ENCODE measurements around the gene SLC22A23. TPM values are rescaled to one million over a fixed set of nuclear protein-coding genes. Genes with fewer than 3 reads are reported as not detected.

Gene SLC22A23
- total RNA-seq, 4 donors from 2014 or later: 6.6 to 25.0 (median 14.6) TPM

- intact Hi-C loops (cut with DNase I; ENCODE audit: low total_unique reads): loop anchor here (5.0 kb wide), 2 partner anchors 52 to 117 kb away; no protein-coding TSS in a partner anchor
- H3K27me3 ChIP-seq: no peaks in the 10 kb centered on the region
- no peak overlapping the region for H3K27ac ChIP-seq
- no peaks in the 10 kb centered on the region for H3K36me3 ChIP-seq
- DNase-seq: no peak
- no peak overlapping the region for H3K4me3 ChIP-seq
- ATAC-seq: no peak
- TF ChIP-seq POLR2A (IDR thresholded peaks at IDR 0.05) (no peak), CTCF (IDR thresholded peaks at IDR 0.05 in 4 of 5, conservative IDR thresholded peaks at IDR 0.05 in 1 of 5) (no peak)
- H3K9me3 ChIP-seq: no peaks in the 10 kb centered on the region
- in situ Hi-C loops (cut with MboI; ENCODE audit: low sequenced_read_pairs in 4 of 4): loop anchor here in 1 of 4 donors (10.0 kb wide), 1 partner anchor 320 kb away; no protein-coding TSS in a partner anchor
- peaks cover 7% of the 10 kb centered on the region in 2 donors for H3K4me1 ChIP-seq
Observed at GRCh38 chr6:3414327-3415081, 42.3 kb downstream of the SLC22A23 start.

- Histone ChIP-seq H3K4me3 (no peak overlapping the region), H3K9me3 (no peaks in the 10 kb centered on the region), H3K4me1 (peaks cover 4% of the 10 kb centered on the region in 2 donors), H3K27ac (no peak overlapping the region), H3K36me3 (no peaks in the 10 kb centered on the region), H3K27me3 (no peaks in the 10 kb centered on the region)
- DNase-seq (no peak), ATAC-seq (no peak)
- in situ Hi-C loops (cut with MboI; ENCODE audit: low sequenced_read_pairs in 4 of 4) (loop anchor here in 1 of 4 donors (10.0 kb wide), 1 partner anchor 321 kb away; no protein-coding TSS in a partner anchor), intact Hi-C loops (cut with DNase I; ENCODE audit: low total_unique reads) (loop anchor here (5.0 kb wide), 1 partner anchor 116 kb away; no protein-coding TSS in a partner anchor)
- no peak for TF ChIP-seq POLR2A (IDR thresholded peaks at IDR 0.05)
- no peak for TF ChIP-seq CTCF (IDR thresholded peaks at IDR 0.05 in 4 of 5, conservative IDR thresholded peaks at IDR 0.05 in 1 of 5)
Observed at GRCh38 chr6:3413592-3413991, 43.3 kb downstream of the SLC22A23 start.

GRCh38 chr6:3412779-3413500, 43.9 kb downstream of the SLC22A23 start:
- intact Hi-C loops (cut with DNase I; ENCODE audit: low total_unique reads) (loop anchor here (5.0 kb wide), 1 partner anchor 116 kb away; no protein-coding TSS in a partner anchor), in situ Hi-C loops (cut with MboI; ENCODE audit: low sequenced_read_pairs in 4 of 4) (loop anchor here in 1 of 4 donors (10.0 kb wide), 1 partner anchor 322 kb away; no protein-coding TSS in a partner anchor)
- H3K9me3 ChIP-seq: no peaks in the 10 kb centered on the region
- H3K27ac ChIP-seq: no peak overlapping the region
- DNase-seq: no peak
- no peaks in the 10 kb centered on the region for H3K27me3 ChIP-seq
- no peak for TF ChIP-seq POLR2A (IDR thresholded peaks at IDR 0.05)
- no peak for TF ChIP-seq CTCF (IDR thresholded peaks at IDR 0.05 in 4 of 5, conservative IDR thresholded peaks at IDR 0.05 in 1 of 5)
- no peaks in the 10 kb centered on the region for H3K36me3 ChIP-seq
- no peak overlapping the region for H3K4me3 ChIP-seq
- ATAC-seq: no peak
- H3K4me1 ChIP-seq: peaks cover 4% of the 10 kb centered on the region in 2 donors

GRCh38 chr6:3411967-3412778, 44.7 kb downstream of the SLC22A23 start:
- Histone ChIP-seq H3K4me1 (peaks cover 4% of the 10 kb centered on the region in 2 donors), H3K4me3 (no peak overlapping the region), H3K36me3 (no peaks in the 10 kb centered on the region), H3K27me3 (no peaks in the 10 kb centered on the region), H3K9me3 (no peaks in the 10 kb centered on the region), H3K27ac (no peak overlapping the region)
- no peak for TF ChIP-seq POLR2A (IDR thresholded peaks at IDR 0.05)
- no peak for DNase-seq
- intact Hi-C loops (cut with DNase I; ENCODE audit: low total_unique reads): loop anchor here (2.0 to 5.0 kb wide), 2 partner anchors 45 to 115 kb away; partner anchors contain the start of gene SLC22A23
- ATAC-seq: no peak
- in situ Hi-C loops (cut with MboI; ENCODE audit: low sequenced_read_pairs in 4 of 4): loop anchor here in 1 of 4 donors (10.0 kb wide), 1 partner anchor 323 kb away; no protein-coding TSS in a partner anchor

Data from gastrocnemius medialis (tissue), 4 donors.